Spleen (tissue), 13 donors: ENCODE results near the gene MIB1. TPM values are rescaled to one million over a fixed set of nuclear protein-coding genes. Genes with fewer than 3 reads are reported as not detected.

ENCODE experiments used
- DNase-seq: peaks from one replicate; pipeline ENCODE4 v3.0.0-alpha.2; 2020
- H3K27ac ChIP-seq, 8 donors: fragments of 200-600 bp; sonication (generic) in 7 of 8; 1 replicate in 4 of 8; 2 replicates in 4 of 8; pipeline versions ENCODE4 v1.5.0 to v1.8.0; 2016 to 2021; ENCODE audit warnings: inconsistent platforms in 4 of 8, mild to moderate bottlenecking in 4 of 8, moderate library complexity in 1 of 8
- H3K27me3 ChIP-seq, 7 donors: fragments of 200-600 bp; sonication (generic) in 6 of 7; replicated peaks in 1 of 7; 1 replicate in 4 of 7; 2 replicates in 3 of 7; pipeline versions ENCODE4 v1.5.0 to v1.8.0; 2016 to 2021; ENCODE audit warnings: inconsistent platforms in 3 of 7, mild to moderate bottlenecking in 1 of 7
- H3K36me3 ChIP-seq, 6 donors: fragments of 200-600 bp; sonication (generic) in 5 of 6; 1 replicate in 4 of 6; 2 replicates in 2 of 6; pipeline versions ENCODE4 v1.5.0 to v1.8.0; 2016 to 2021; ENCODE audit warnings: inconsistent platforms in 2 of 6
- H3K4me1 ChIP-seq, 6 donors: fragments of 200-600 bp; sonication (generic) in 5 of 6; 1 replicate in 3 of 6; 2 replicates in 3 of 6; pipeline versions ENCODE4 v1.5.0 to v1.8.0; 2016 to 2021; ENCODE audit warnings: inconsistent platforms in 3 of 6
- H3K4me3 ChIP-seq, 8 donors: fragments of 200-600 bp; sonication (generic) in 7 of 8; 1 replicate in 4 of 8; 2 replicates in 4 of 8; pipeline versions ENCODE4 v1.5.0 to v1.8.0; 2016 to 2021; ENCODE audit warnings: inconsistent platforms in 4 of 8, mild to moderate bottlenecking in 4 of 8, moderate library complexity in 2 of 8
- H3K9me3 ChIP-seq, 8 donors: fragments of 200-600 bp; sonication (generic) in 7 of 8; 1 replicate in 4 of 8; 2 replicates in 4 of 8; pipeline versions ENCODE4 v1.5.0 to v1.8.0; 2016 to 2021; ENCODE audit warnings: inconsistent platforms in 4 of 8
- CTCF ChIP-seq, 11 experiments: fragments of 200-600 bp in 7 of 11; fragments of 450-650 bp in 4 of 11; sonication (generic) in 4 of 11; IDR thresholded peaks in 8 of 11; conservative IDR thresholded peaks in 3 of 11; 1 replicate in 7 of 11; 2 replicates in 4 of 11; pipeline versions ENCODE4 v1.4.0 to v1.8.0; 2016 to 2021; ENCODE audit warnings: antibody characterized with exemption in 11 of 11, inconsistent platforms in 4 of 11, mild to moderate bottlenecking in 1 of 11
- POLR2A ChIP-seq, 3 donors: fragments of 450-650 bp; IDR thresholded peaks; one replicate each; pipeline ENCODE4 v1.5.1; 2017; ENCODE audit warnings: antibody characterized with exemption in 3 of 3, mild to moderate bottlenecking in 1 of 3
- POLR2AphosphoS5 ChIP-seq, 3 donors: sonication (generic); formaldehyde crosslinking; IDR thresholded peaks; one replicate each; pipeline ENCODE4 v1.5.1; 2017; ENCODE audit warnings: antibody characterized with exemption in 3 of 3
- WGBS, 5 donors: extraction: QIAGEN DNeasy Blood & Tissue Kit in 3 of 5; methylation state at CpG; one replicate each; pipeline versions ENCODE4 v1.1.5 to v1.1.7; 2013 to 2018; 5-methylcytosine and 5-hydroxymethylcytosine counted together
- intact Hi-C: fragments of 100-400 bp; cut with DNase I; formaldehyde crosslinking; loops from one replicate; pipeline ENCODE4 v1.15.0; 2023; ENCODE audit warnings: low total_unique reads
- long read RNA-seq, 2 donors: transcript quantifications; one replicate each; lab custom pipeline, GENCODE V29; 2026
- polyA plus RNA-seq, 3 donors: library from polyadenylated mRNA; stranded (reverse); fragments of 200-250 nt; gene quantifications; one replicate each; pipeline ENCODE4 v1.2.1, GENCODE V29; 2013
- total RNA-seq, 7 donors: library from RNA; depleted of rRNA in 3 of 7; stranded (reverse); fragments of >200 nt in 3 of 7; fragmentation: NEBNext Ultra II Directional in 4 of 7; extraction: Animal tissue kit (Norgen Biotek cat#: 25700) in 4 of 7; gene quantifications; one replicate each; pipeline versions ENCODE4 v1.1.0 to v1.2.1, GENCODE V29; 2016 to 2021
- donor health status: healthy with polysubstance abuse.
- donor health status: DM: no; HTN: no; CAD: no; lungs with moderate emphysema.
- donor health status: DM: no; HTN: no; CAD: no.
- donor health status: Bipolar disorder and iron deficiency.
- donor health status: healthy.
- donor health status: DM: no; HTN: no; CAD: no.
- donor health status: DM: yes; HTN: yes; CAD: no.

Gene MIB1
- total RNA-seq (10 to 100 TPM; 22.0 to 33.3 (median 28.7) TPM), polyA plus RNA-seq (1 to 10 TPM; 2.7 to 4.1 (median 3.1) TPM)
- long read RNA-seq, donor 1: 0 reads
- long read RNA-seq, donor 2, full-length matches to known transcripts: 1 of 1 reads
- long read RNA-seq, donor 2, partial matches to known transcripts: 0 of 1 reads
- long read RNA-seq, donor 2, other reads (novel, unspliced or antisense): 0 of 1 reads

DNA sequence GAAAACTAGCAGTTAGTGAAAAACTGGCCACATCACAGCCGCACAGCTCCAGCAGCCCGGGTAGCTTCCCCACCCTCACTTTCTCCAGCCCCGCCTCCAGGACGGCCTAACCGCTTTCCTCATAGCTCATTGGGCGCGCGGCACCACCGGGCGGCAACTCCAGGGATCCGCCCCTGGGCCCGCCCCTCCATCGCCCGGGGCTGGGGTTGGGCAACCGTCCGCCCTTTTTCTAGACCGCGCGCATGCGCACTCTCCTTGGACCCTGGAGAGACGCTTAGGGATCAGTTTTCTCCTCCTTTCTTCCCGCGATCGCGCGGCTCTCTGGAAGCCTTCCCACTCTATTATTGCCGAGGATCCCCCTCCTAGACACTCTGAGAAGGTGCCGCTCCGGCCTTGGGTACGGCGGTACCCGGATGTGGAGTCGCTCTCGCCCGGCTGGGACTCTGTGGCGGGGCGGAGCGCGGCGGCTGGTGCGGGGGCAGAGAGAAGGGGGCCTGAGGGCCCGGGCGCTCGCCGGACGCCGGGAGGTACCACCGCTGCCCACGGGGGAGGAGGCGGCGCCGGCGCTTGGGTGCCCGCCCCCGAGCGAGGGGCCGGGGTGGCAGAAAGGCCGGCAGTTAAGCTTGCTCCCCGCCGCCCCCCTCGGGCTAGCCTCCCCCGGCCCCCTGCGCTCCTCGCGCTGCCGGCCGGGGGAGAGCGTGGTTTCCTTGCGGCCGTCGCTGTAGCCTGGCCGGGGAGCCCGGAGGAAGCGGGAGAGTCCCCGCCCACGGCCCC, at the start of gene MIB1:
MIB1 (plus strand) TSS at position 255 of the 774 bp plus-strand sequence. CDS start 792 bp downstream, outside the sequence.
- H3K4me1 ChIP-seq: peaks cover 6 to 51% (median 33%) of the 10 kb centered on the region in 6 donors
- H3K9me3 ChIP-seq: peaks cover 0 to 7% (median 3%) of the 10 kb centered on the region in 8 donors
- peak within 1 kb of the TSS; percentile 78 to 98 (median 93) for H3K4me3 ChIP-seq
- WGBS, 5 donors: 0 to 1% (median 0%) methylated on average over 19 to 76 of the region's 76 CpGs
- intact Hi-C loops: loop anchor here (10.0 kb wide), 1 partner anchor 126 kb away; the partner anchor contains the start of gene SNRPD1
- H3K36me3 ChIP-seq: no peaks in the 10 kb centered on the region
- peak; percentile 99 for DNase-seq
- H3K27ac ChIP-seq: peak within 1 kb of the TSS; percentile 92 to 99 (median 98)
- peak in 2 of 11 experiments; percentile 30 to 55 for TF ChIP-seq CTCF (IDR thresholded peaks at IDR 0.05 in 8 of 11, conservative IDR thresholded peaks at IDR 0.05 in 3 of 11)
- peak; percentile 90 to 92 (median 90) for TF ChIP-seq POLR2AphosphoS5 (IDR thresholded peaks at IDR 0.05)
- TF ChIP-seq POLR2A (IDR thresholded peaks at IDR 0.05): peak in 1 of 3 donors; percentile 40
- H3K27me3 ChIP-seq: no peaks in the 10 kb centered on the region

GRCh38 chr18:21693322-21693721, 47.3 kb upstream of the MIB1 start:
- TF ChIP-seq CTCF (IDR thresholded peaks at IDR 0.05 in 8 of 11, conservative IDR thresholded peaks at IDR 0.05 in 3 of 11) (no peak), POLR2A (IDR thresholded peaks at IDR 0.05) (no peak), POLR2AphosphoS5 (IDR thresholded peaks at IDR 0.05) (no peak)
- H3K4me1 ChIP-seq: no peaks in the 10 kb centered on the region
- no peak for DNase-seq
- 92 to 100% (median 94%) methylated on average over 2 of the region's 2 CpGs for WGBS, 5 donors
- H3K36me3 ChIP-seq: peaks cover 0 to 88% (median 11%) of the 10 kb centered on the region in 6 donors
- no peaks in the 10 kb centered on the region for H3K27me3 ChIP-seq
- intact Hi-C loops: no loop called here
- H3K4me3 ChIP-seq: no peak overlapping the region
- H3K27ac ChIP-seq: no peak overlapping the region
- peaks cover 0 to 22% (median 15%) of the 10 kb centered on the region in 8 donors for H3K9me3 ChIP-seq

DNA sequence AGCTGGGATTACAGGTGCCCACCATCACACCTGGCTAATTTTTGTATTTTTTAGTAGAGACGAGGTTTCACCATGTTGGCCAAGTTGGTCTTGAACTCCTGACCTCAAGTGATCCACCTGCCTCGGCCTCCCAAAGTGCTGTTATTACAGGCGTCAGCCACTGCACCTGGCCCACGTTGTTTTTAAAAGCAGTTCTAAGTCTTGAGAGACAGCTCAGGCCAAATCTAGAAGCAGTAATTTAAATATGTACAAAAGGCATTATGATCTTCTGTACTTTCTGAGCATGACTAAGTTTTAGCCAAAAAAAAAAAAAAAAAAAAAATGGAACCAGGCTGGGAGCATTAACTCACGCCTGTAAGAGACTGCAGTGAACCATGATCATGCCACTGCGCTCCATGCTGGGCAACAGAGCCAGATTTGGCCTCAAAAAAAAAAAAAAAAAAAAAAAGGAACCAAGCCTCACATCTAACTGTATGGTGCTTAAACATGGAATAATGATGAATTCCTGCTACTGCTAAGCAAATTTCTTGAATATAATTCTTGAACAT, 40.0 kb upstream of the MIB1 start:
- Histone ChIP-seq H3K27ac (no peak overlapping the region), H3K27me3 (no peaks in the 10 kb centered on the region), H3K36me3 (peaks cover 0 to 66% (median 6%) of the 10 kb centered on the region in 6 donors), H3K9me3 (no peaks in the 10 kb centered on the region), H3K4me3 (no peak overlapping the region), H3K4me1 (peaks cover 7 to 43% (median 21%) of the 10 kb centered on the region in 6 donors)
- DNase-seq: no peak
- no peak for TF ChIP-seq CTCF (IDR thresholded peaks at IDR 0.05 in 8 of 11, conservative IDR thresholded peaks at IDR 0.05 in 3 of 11)
- TF ChIP-seq POLR2A (IDR thresholded peaks at IDR 0.05): no peak
- no peak for TF ChIP-seq POLR2AphosphoS5 (IDR thresholded peaks at IDR 0.05)
- 88 to 93% (median 91%) methylated on average over 6 of the region's 6 CpGs for WGBS, 5 donors
- intact Hi-C loops: no loop called here
